Endothelial cell of umbilical vein (primary cell): Measurements from ENCODE around the gene GBP7. TPM values are rescaled to one million over a fixed set of nuclear protein-coding genes. Genes with fewer than 3 reads are reported as not detected.

Experiments used
- BruUV-seq: library from RNA; stranded (reverse); fragments of 400-500 nt; replicated peaks from 2 replicates; lab custom pipeline; 2021; lab: Mats Ljungman, UMichigan
- CTCF ChIA-PET: fragments of 300-600, 350-600 bp; sonication (Branson Sonifier 250); formaldehyde crosslinking; loops from one replicate; lab custom pipeline; 2021; ENCODE audit warnings: antibody characterized with exemption, inconsistent platforms; lab: Charles Lee
- POLR2A ChIA-PET: fragments of 300-600, 350-600 bp; sonication (Branson Sonifier 250); formaldehyde crosslinking; loops from one replicate; lab custom pipeline; 2021; ENCODE audit warnings: antibody characterized with exemption, inconsistent platforms; lab: Charles Lee
- DNase-seq: peaks from one replicate; pipeline ENCODE4 v3.0.0-alpha.2; 2011; ENCODE audit warnings: low read depth, low spot score
- FAIRE-seq: peaks from 2 replicates; lab custom pipeline; 2011; peaks lifted over from hg19 to GRCh38; lab: Jason Lieb, UNC
- H2AFZ ChIP-seq: 2 replicates; pipeline ENCODE4 v1.6.0; 2012; ENCODE audit warnings: low read depth, low read length, control low read depth, inconsistent platforms
- H3K27ac ChIP-seq: 2 replicates; pipeline ENCODE4 v1.5.1; 2011; ENCODE audit warnings: low read depth, mild to moderate bottlenecking, control low read depth, low read length, moderate library complexity; ENCODE audit not compliant: insufficient read depth
- H3K27me3 ChIP-seq, 2 experiments: 2 replicates each; pipeline versions ENCODE4 v1.6.0 to v1.6.1; 2011; ENCODE audit warnings: low read length in 2 of 2, mixed read lengths in 1 of 2; ENCODE audit not compliant: control insufficient read depth in 2 of 2, insufficient read depth in 2 of 2
- H3K36me3 ChIP-seq, 2 experiments: 2 replicates in 1 of 2; 3 replicates in 1 of 2; pipeline ENCODE4 v1.5.1; 2011; ENCODE audit warnings: low read length in 2 of 2, mild to moderate bottlenecking in 1 of 2, moderate library complexity in 1 of 2; ENCODE audit not compliant: control insufficient read depth in 2 of 2, insufficient read depth in 2 of 2; ENCODE audit errors: extremely low read depth in 1 of 2
- H3K4me1 ChIP-seq: 3 replicates; pipeline ENCODE4 v1.5.1; 2011; ENCODE audit warnings: mild to moderate bottlenecking, low read length; ENCODE audit not compliant: control insufficient read depth, insufficient read depth; ENCODE audit errors: extremely low read depth
- H3K4me2 ChIP-seq: 2 replicates; pipeline ENCODE4 v1.6.1; 2011; ENCODE audit warnings: low read length, control low read depth, mixed read lengths; ENCODE audit not compliant: insufficient read depth
- H3K4me3 ChIP-seq, 3 experiments: fragments of 200-600 bp in 1 of 3; sonication (generic), shearing (Covaris generic) in 1 of 3; replicated peaks in 1 of 3; 2 replicates each; pipeline ENCODE4 v1.5.1; 2011 to 2016; ENCODE audit warnings: control low read depth in 3 of 3, low read length in 3 of 3, mild to moderate bottlenecking in 2 of 3, inconsistent platforms in 1 of 3, low read depth in 1 of 3, moderate library complexity in 1 of 3; ENCODE audit not compliant: insufficient read depth in 1 of 3
- H3K79me2 ChIP-seq: 2 replicates; pipeline ENCODE4 v1.6.0; 2012; ENCODE audit warnings: low read length, inconsistent platforms; ENCODE audit not compliant: control insufficient read depth, insufficient read depth
- H3K9ac ChIP-seq: replicated peaks from 2 replicates; pipeline ENCODE3; 2011; ENCODE audit warnings: low read length, control low read depth; ENCODE audit not compliant: insufficient read depth; ENCODE audit errors: extremely low read depth
- H3K9me1 ChIP-seq: replicated peaks from 3 replicates; pipeline ENCODE4 v1.6.0; 2011; ENCODE audit warnings: mild to moderate bottlenecking, low read length; ENCODE audit not compliant: control insufficient read depth, insufficient read depth; ENCODE audit errors: extremely low read depth
- H3K9me3 ChIP-seq: replicated peaks from 2 replicates; pipeline ENCODE4 v1.5.1; 2012; ENCODE audit warnings: low read length, inconsistent platforms; ENCODE audit not compliant: control insufficient read depth, insufficient read depth
- H4K20me1 ChIP-seq: replicated peaks from 2 replicates; pipeline ENCODE3; 2011; ENCODE audit warnings: mild to moderate bottlenecking, low read length; ENCODE audit not compliant: control insufficient read depth, insufficient read depth; ENCODE audit errors: extremely low read depth
- EZH2 ChIP-seq: IDR thresholded peaks from 2 replicates; pipeline ENCODE4 v1.6.1; 2012; ENCODE audit warnings: borderline replicate concordance, low read depth, mild to moderate bottlenecking, moderate library complexity, low read length, inconsistent platforms; ENCODE audit not compliant: severe bottlenecking
- FOS ChIP-seq: IDR thresholded peaks from 2 replicates; pipeline ENCODE4 v1.6.1; 2011; ENCODE audit warnings: mild to moderate bottlenecking, low read length, moderate library complexity, borderline replicate concordance; ENCODE audit not compliant: insufficient read depth
- GATA2 ChIP-seq: IDR thresholded peaks from 2 replicates; pipeline ENCODE4 v1.7.0; 2011; ENCODE audit warnings: low read depth, mild to moderate bottlenecking, moderate library complexity, mixed read lengths, low read length; ENCODE audit not compliant: insufficient read length, insufficient read depth
- JUN ChIP-seq: IDR thresholded peaks from 2 replicates; pipeline ENCODE4 v1.6.1; 2011; ENCODE audit warnings: borderline replicate concordance, low read depth; ENCODE audit not compliant: insufficient read length, insufficient read depth
- MYC ChIP-seq: IDR thresholded peaks from one replicate; pipeline ENCODE4 v1.6.1; 2011; ENCODE audit warnings: mild to moderate bottlenecking, low read depth, low read length
- POLR2A ChIP-seq: IDR thresholded peaks from 2 replicates; pipeline ENCODE4 v1.6.1; 2012; ENCODE audit warnings: low read depth, mild to moderate bottlenecking, control low read depth, low read length
- POLR2AphosphoS5 ChIP-seq: IDR thresholded peaks from 2 replicates; pipeline ENCODE4 v1.6.1; 2012; ENCODE audit warnings: low read depth, mild to moderate bottlenecking, control low read depth, low read length, moderate library complexity; ENCODE audit not compliant: insufficient read depth
- dilution Hi-C: fragments of 300-500 bp; cut with MboI; formaldehyde crosslinking; loops from one replicate; pipeline ENCODE4 v1.15.0; 2019; ENCODE audit warnings: low sequenced_read_pairs; ENCODE audit not compliant: extremely low pct_ligation_motif_present
- intact Hi-C: fragments of 100-400 bp; cut with micrococcal nuclease; formaldehyde crosslinking; loops from one replicate; pipeline ENCODE4 v1.10.0; 2022
- polyA plus RNA-seq, 4 experiments: library from polyadenylated mRNA; depleted of rRNA in 3 of 4; stranded (reverse) in 3 of 4; unstranded in 1 of 4; fragments of >200 nt; gene quantifications; 2 replicates each; pipeline versions ENCODE4 v1.2.1 to v1.2.3, GENCODE V29; 2011 to 2012; ENCODE audit warnings: missing spikeins in 1 of 4
- total RNA-seq: library from RNA; stranded (reverse); gene quantifications from 2 replicates; pipeline ENCODE4 v1.2.3, GENCODE V29; 2021
- TF ChIP-seq, protein P1 (sequence below), 2 donors: IDR thresholded peaks; 1 replicate in 1 of 2; 2 replicates in 1 of 2; pipeline ENCODE4 v1.5.1; 2011; ENCODE audit warnings: low read length in 2 of 2, mild to moderate bottlenecking in 2 of 2, moderate library complexity in 2 of 2, control low read depth in 1 of 2, inconsistent platforms in 1 of 2, low read depth in 1 of 2; ENCODE audit not compliant: insufficient read depth in 1 of 2; ENCODE audit errors: extremely low read depth in 1 of 2
- TF ChIP-seq, protein P2 (sequence below): IDR thresholded peaks from 2 replicates; pipeline ENCODE4 v1.6.1; 2011; ENCODE audit not compliant: insufficient read depth, insufficient read length

The GBP7 gene
- total and polyA plus RNA-seq, 2 donors (not counting 3 experiments of a cell fraction or from before 2014, with no cell fraction given): not detected

- Histone ChIP-seq H2AFZ (no peak overlapping the region), H3K27ac (no peak overlapping the region), H3K79me2 (no peaks in the 10 kb centered on the region), H3K4me1 (no peaks in the 10 kb centered on the region), H3K36me3 (no peaks in the 10 kb centered on the region), H3K9me1 (no peaks in the 10 kb centered on the region), H3K27me3 (no peaks in the 10 kb centered on the region), H3K9ac (no peak overlapping the region), H3K4me2 (no peak overlapping the region), H4K20me1 (no peaks in the 10 kb centered on the region), H3K4me3 (no peak overlapping the region), H3K9me3 (no peaks in the 10 kb centered on the region)
- no peak for DNase-seq
- intact Hi-C loops: no loop called here
- ChIA-PET POLR2A (no interaction called here), CTCF (no interaction called here)
- BruUV-seq: no TSS peak
- dilution Hi-C loops: no loop called here
- FAIRE-seq: no peak
- TF ChIP-seq GATA2: no peak
- TF ChIP-seq MYC: no peak
These were observed 8.1 kb downstream of the GBP7 start for GRCh38 chr1:89167590-89168230.

GRCh38 chr1:89166705-89167104, 9.1 kb downstream of the GBP7 start:
- CTCF ChIA-PET: interaction anchor here (1.2 kb wide), 1 partner anchor 81 kb away, joined by 3 read pairs; no protein-coding TSS in a partner anchor

More at GRCh38 chr1:89166705-89167104, 9.1 kb downstream of the GBP7 start:
- H3K79me2 ChIP-seq: no peaks in the 10 kb centered on the region
- no peak overlapping the region for H3K4me2 ChIP-seq
- dilution Hi-C loops (no loop called here), intact Hi-C loops (no loop called here)
- no TSS peak for BruUV-seq
- DNase-seq (no peak), FAIRE-seq (no peak)
- no peaks in the 10 kb centered on the region for H4K20me1 ChIP-seq
- H3K27me3 ChIP-seq: no peaks in the 10 kb centered on the region
- POLR2A ChIA-PET: no interaction called here
- H3K4me1 ChIP-seq: no peaks in the 10 kb centered on the region
- H3K27ac ChIP-seq: no peak overlapping the region
- TF ChIP-seq FOS (no peak), JUN (no peak), MYC (no peak), EZH2 (no peak), GATA2 (no peak), POLR2A (no peak), POLR2AphosphoS5 (no peak)
- TF ChIP-seq, protein P1, sequence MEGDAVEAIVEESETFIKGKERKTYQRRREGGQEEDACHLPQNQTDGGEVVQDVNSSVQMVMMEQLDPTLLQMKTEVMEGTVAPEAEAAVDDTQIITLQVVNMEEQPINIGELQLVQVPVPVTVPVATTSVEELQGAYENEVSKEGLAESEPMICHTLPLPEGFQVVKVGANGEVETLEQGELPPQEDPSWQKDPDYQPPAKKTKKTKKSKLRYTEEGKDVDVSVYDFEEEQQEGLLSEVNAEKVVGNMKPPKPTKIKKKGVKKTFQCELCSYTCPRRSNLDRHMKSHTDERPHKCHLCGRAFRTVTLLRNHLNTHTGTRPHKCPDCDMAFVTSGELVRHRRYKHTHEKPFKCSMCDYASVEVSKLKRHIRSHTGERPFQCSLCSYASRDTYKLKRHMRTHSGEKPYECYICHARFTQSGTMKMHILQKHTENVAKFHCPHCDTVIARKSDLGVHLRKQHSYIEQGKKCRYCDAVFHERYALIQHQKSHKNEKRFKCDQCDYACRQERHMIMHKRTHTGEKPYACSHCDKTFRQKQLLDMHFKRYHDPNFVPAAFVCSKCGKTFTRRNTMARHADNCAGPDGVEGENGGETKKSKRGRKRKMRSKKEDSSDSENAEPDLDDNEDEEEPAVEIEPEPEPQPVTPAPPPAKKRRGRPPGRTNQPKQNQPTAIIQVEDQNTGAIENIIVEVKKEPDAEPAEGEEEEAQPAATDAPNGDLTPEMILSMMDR (IDR thresholded peaks at IDR 0.05; ENCODE audit: extremely low read depth in 1 of 2, insufficient read depth in 1 of 2, low read depth in 1 of 2, low read length in 2 of 2): no peak
- TF ChIP-seq, protein P2, sequence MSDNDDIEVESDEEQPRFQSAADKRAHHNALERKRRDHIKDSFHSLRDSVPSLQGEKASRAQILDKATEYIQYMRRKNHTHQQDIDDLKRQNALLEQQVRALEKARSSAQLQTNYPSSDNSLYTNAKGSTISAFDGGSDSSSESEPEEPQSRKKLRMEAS: no peak
- H3K9ac ChIP-seq: no peak overlapping the region
- H3K4me3 ChIP-seq: no peak overlapping the region
- no peaks in the 10 kb centered on the region for H3K9me1 ChIP-seq
- H3K9me3 ChIP-seq: no peaks in the 10 kb centered on the region
- H3K36me3 ChIP-seq: no peaks in the 10 kb centered on the region
- no peak overlapping the region for H2AFZ ChIP-seq
